Activated effector memory CD4-positive, alpha-beta T cell treated with anti-CD3 and anti-CD28 coated beads, Interleukin-2, amount 50 U/mL, for 16 hours (primary cell): Measurements from ENCODE around the gene TMEM9.
A peak's percentile ranks its signal among the peaks of the same experiment; 100 is the strongest.

Source experiments
- DNase-seq: peaks from one replicate; pipeline ENCODE4 v3.0.0-alpha.2; 2020

TMEM9 gene

GRCh38 chr1:201144701-201145100 is 9.6 kb downstream of the TMEM9 start:
- DNase-seq, result peak; percentile 31

GRCh38 chr1:201143726-201144635 is 10.3 kb downstream of the TMEM9 start:
- peak; percentile 10 for DNase-seq

- peak; percentile 45 for DNase-seq
Observed at GRCh38 chr1:201142849-201143725, 11.2 kb downstream of the TMEM9 start.

- no peak for DNase-seq
Observed at GRCh38 chr1:201142011-201142848, 12.0 kb downstream of the TMEM9 start.

GRCh38 chr1:201141418-201141817 is 12.9 kb downstream of the TMEM9 start:
- DNase-seq, result no peak

GRCh38 chr1:201140941-201141260 is 13.4 kb downstream of the TMEM9 start:
- DNase-seq, result no peak

GRCh38 chr1:201140235-201140940 is 13.9 kb downstream of the TMEM9 start:
- no peak for DNase-seq

GRCh38 chr1:201139756-201140155 is 14.5 kb downstream of the TMEM9 start:
- no peak for DNase-seq

GRCh38 chr1:201139306-201139705 is 15.0 kb downstream of the TMEM9 start:
- DNase-seq, result no peak

GRCh38 chr1:201138311-201138840 is 15.9 kb downstream of the TMEM9 start:
- DNase-seq, result no peak

GRCh38 chr1:201137579-201138310 is 16.5 kb downstream of the TMEM9 start:
- DNase-seq, result no peak

GRCh38 chr1:201137024-201137392 is 17.3 kb downstream of the TMEM9 start:
- DNase-seq, result no peak

- no peak for DNase-seq
Observed at GRCh38 chr1:201136355-201137023, 17.8 kb downstream of the TMEM9 start.

GRCh38 chr1:201134405-201134804 is 19.9 kb downstream of the TMEM9 start:
- DNase-seq, result no peak

GRCh38 chr1:201131398-201131797 is 22.9 kb downstream of the TMEM9 start:
- DNase-seq, result no peak

- no peak for DNase-seq
Observed at GRCh38 chr1:201128962-201129361, 25.3 kb downstream of the TMEM9 start.

- DNase-seq, result no peak
Observed at GRCh38 chr1:201128476-201128875, 25.8 kb downstream of the TMEM9 start.

GRCh38 chr1:201127755-201128455 is 26.4 kb downstream of the TMEM9 start:
- DNase-seq, result no peak

GRCh38 chr1:201126832-201127754 is 27.2 kb downstream of the TMEM9 start, which contains the start of gene ASCL5:
TSS of gene ASCL5 (minus strand) at chr1:201127184. CDS start at chr1:201115372, 11,812 bp downstream.
- no peak for DNase-seq
